ENCODE data around the gene KPRP. TPM values are rescaled to one million over a fixed set of nuclear protein-coding genes. Genes with fewer than 3 reads are reported as not detected.

KPRP gene
- total RNA-seq, 1 donor from 2014 or later: 1.2 TPM

- no peaks in the 10 kb centered on the region for H3K4me1 ChIP-seq
- DNase-seq (ENCODE audit: extremely low spot score in 2 of 2): no peak
- H3K9me3 ChIP-seq: no peaks in the 10 kb centered on the region
- no peaks in the 10 kb centered on the region for H3K36me3 ChIP-seq
- TF ChIP-seq CTCF (IDR thresholded peaks at IDR 0.05) (no peak), POLR2AphosphoS5 (IDR thresholded peaks at IDR 0.05; ENCODE audit: insufficient read depth in 1 of 2, low read depth in 1 of 2) (no peak), POLR2A (IDR thresholded peaks at IDR 0.05) (no peak)
- H3K27ac ChIP-seq: no peak within 1 kb of the TSS
- no peak within 1 kb of the TSS for H3K4me3 ChIP-seq
- intact Hi-C loops (cut with DNase I): no loop called here
- H3K27me3 ChIP-seq: no peaks in the 10 kb centered on the region
Measured at GRCh38 chr1:152786077-152786476, 28.3 kb downstream of the KPRP start, which contains the start of gene LCE1E. TSS of gene LCE1E (plus strand) at chr1:152786257. CDS start at chr1:152787300, 1,043 bp downstream.

- H3K27me3 ChIP-seq: no peaks in the 10 kb centered on the region
- H3K9me3 ChIP-seq: no peaks in the 10 kb centered on the region
- DNase-seq (ENCODE audit: extremely low spot score in 2 of 2): no peak
- H3K27ac ChIP-seq: no peak overlapping the region
- H3K4me1 ChIP-seq: no peaks in the 10 kb centered on the region
- no peaks in the 10 kb centered on the region for H3K36me3 ChIP-seq
- no peak for TF ChIP-seq POLR2A (IDR thresholded peaks at IDR 0.05)
- TF ChIP-seq POLR2AphosphoS5 (IDR thresholded peaks at IDR 0.05; ENCODE audit: insufficient read depth in 1 of 2, low read depth in 1 of 2): no peak
- TF ChIP-seq CTCF (IDR thresholded peaks at IDR 0.05): no peak
- H3K4me3 ChIP-seq: no peak overlapping the region
- intact Hi-C loops (cut with DNase I): no loop called here
Measured at GRCh38 chr1:152795686-152796085, 37.9 kb downstream of the KPRP start.

GRCh38 chr1:152796421-152796820, 38.6 kb downstream of the KPRP start, which contains the start of gene LCE1D:
TSS of gene LCE1D (plus strand) at chr1:152796721. CDS start at chr1:152797795, 1,074 bp downstream.
- intact Hi-C loops (cut with DNase I): no loop called here
- no peaks in the 10 kb centered on the region for H3K4me1 ChIP-seq
- H3K27me3 ChIP-seq: no peaks in the 10 kb centered on the region
- H3K4me3 ChIP-seq: no peak within 1 kb of the TSS
- DNase-seq (ENCODE audit: extremely low spot score in 2 of 2): no peak
- H3K36me3 ChIP-seq: no peaks in the 10 kb centered on the region
- no peaks in the 10 kb centered on the region for H3K9me3 ChIP-seq
- H3K27ac ChIP-seq: no peak within 1 kb of the TSS
- TF ChIP-seq CTCF (IDR thresholded peaks at IDR 0.05) (no peak), POLR2AphosphoS5 (IDR thresholded peaks at IDR 0.05; ENCODE audit: insufficient read depth in 1 of 2, low read depth in 1 of 2) (no peak), POLR2A (IDR thresholded peaks at IDR 0.05) (no peak)

- Histone ChIP-seq H3K27ac (no peak overlapping the region), H3K9me3 (no peaks in the 10 kb centered on the region), H3K4me3 (no peak overlapping the region), H3K4me1 (no peaks in the 10 kb centered on the region), H3K27me3 (no peaks in the 10 kb centered on the region), H3K36me3 (no peaks in the 10 kb centered on the region)
- intact Hi-C loops (cut with DNase I): no loop called here
- no peak for DNase-seq (ENCODE audit: extremely low spot score in 2 of 2)
- TF ChIP-seq CTCF (IDR thresholded peaks at IDR 0.05) (no peak), POLR2AphosphoS5 (IDR thresholded peaks at IDR 0.05; ENCODE audit: insufficient read depth in 1 of 2, low read depth in 1 of 2) (no peak), POLR2A (IDR thresholded peaks at IDR 0.05) (no peak)
Measured at GRCh38 chr1:152801333-152801732, 43.5 kb downstream of the KPRP start.

GRCh38 chr1:152806576-152806975, 48.8 kb downstream of the KPRP start, which contains the start of gene LCE1C:
TSS of gene LCE1C (minus strand) at chr1:152806651. CDS start at chr1:152805478, 1,173 bp downstream.
- no peak for DNase-seq (ENCODE audit: extremely low spot score in 2 of 2)
- H3K4me3 ChIP-seq: no peak within 1 kb of the TSS
- intact Hi-C loops (cut with DNase I): no loop called here
- H3K4me1 ChIP-seq: no peaks in the 10 kb centered on the region
- H3K36me3 ChIP-seq: no peaks in the 10 kb centered on the region
- TF ChIP-seq POLR2AphosphoS5 (IDR thresholded peaks at IDR 0.05; ENCODE audit: insufficient read depth in 1 of 2, low read depth in 1 of 2) (no peak), CTCF (IDR thresholded peaks at IDR 0.05) (no peak), POLR2A (IDR thresholded peaks at IDR 0.05) (no peak)
- no peaks in the 10 kb centered on the region for H3K9me3 ChIP-seq
- no peak within 1 kb of the TSS for H3K27ac ChIP-seq
- H3K27me3 ChIP-seq: no peaks in the 10 kb centered on the region

Measured in vagina (tissue), 2 donors.